Nephron (organoid): ENCODE data around the gene PIK3AP1.
"Not testable (repeated sequence)": the region's sequence is repeated elsewhere in the genome, so short reads cannot be mapped to it uniquely, and the experiment has no call there.

Experiments used
- H3K27ac Mint-ChIP-seq, 3 experiments: 2 replicates each; pipeline ENCODE4 v1.8.0; 2020; ENCODE audit warnings: mixed read lengths in 3 of 3, mild to moderate bottlenecking in 2 of 3, moderate library complexity in 1 of 3
- H3K27me3 Mint-ChIP-seq: 2 replicates; pipeline ENCODE4 v1.8.0; 2021; ENCODE audit warnings: low read depth, mild to moderate bottlenecking, moderate library complexity, mixed read lengths
- H3K36me3 Mint-ChIP-seq: 2 replicates; pipeline ENCODE4 v1.8.0; 2020; ENCODE audit warnings: low read depth, mixed read lengths
- H3K4me1 Mint-ChIP-seq: 2 replicates; pipeline ENCODE4 v1.8.0; 2020; ENCODE audit warnings: mixed read lengths
- H3K4me3 Mint-ChIP-seq, 3 experiments: 2 replicates each; pipeline ENCODE4 v1.8.0; 2020; ENCODE audit warnings: mild to moderate bottlenecking in 3 of 3, mixed read lengths in 3 of 3, moderate library complexity in 2 of 3
- H3K9me3 Mint-ChIP-seq: 2 replicates; pipeline ENCODE4 v1.8.0; 2020; ENCODE audit warnings: mixed read lengths
- TF ChIP-seq, protein P1 (sequence below), 3 experiments: fragments of 200-600 bp; sonication (generic); IDR thresholded peaks; one replicate each; pipeline ENCODE4 v1.5.0; 2021; ENCODE audit warnings: antibody characterized with exemption in 3 of 3; ENCODE audit not compliant: unreplicated experiment in 3 of 3

The PIK3AP1 gene

DNA sequence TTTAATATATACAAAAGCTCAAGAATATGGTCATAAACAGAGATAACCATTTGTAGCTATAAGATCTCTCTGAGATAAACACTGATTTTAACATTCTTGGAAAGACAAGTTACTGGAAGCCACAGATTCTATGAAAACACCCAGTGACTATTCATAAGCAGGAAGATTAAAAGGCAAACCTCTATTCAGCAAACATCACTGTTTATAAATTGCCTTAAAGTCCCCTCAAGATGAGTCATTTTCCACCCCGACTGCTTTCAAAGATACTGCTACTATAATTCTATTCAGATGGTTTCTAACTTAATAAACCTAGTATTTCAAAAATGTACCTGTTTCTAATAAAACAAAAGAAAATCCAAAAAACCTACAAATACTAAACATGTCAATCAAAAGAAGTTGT lies 154.5 kb downstream of the PIK3AP1 start:
- TF ChIP-seq, protein P1, sequence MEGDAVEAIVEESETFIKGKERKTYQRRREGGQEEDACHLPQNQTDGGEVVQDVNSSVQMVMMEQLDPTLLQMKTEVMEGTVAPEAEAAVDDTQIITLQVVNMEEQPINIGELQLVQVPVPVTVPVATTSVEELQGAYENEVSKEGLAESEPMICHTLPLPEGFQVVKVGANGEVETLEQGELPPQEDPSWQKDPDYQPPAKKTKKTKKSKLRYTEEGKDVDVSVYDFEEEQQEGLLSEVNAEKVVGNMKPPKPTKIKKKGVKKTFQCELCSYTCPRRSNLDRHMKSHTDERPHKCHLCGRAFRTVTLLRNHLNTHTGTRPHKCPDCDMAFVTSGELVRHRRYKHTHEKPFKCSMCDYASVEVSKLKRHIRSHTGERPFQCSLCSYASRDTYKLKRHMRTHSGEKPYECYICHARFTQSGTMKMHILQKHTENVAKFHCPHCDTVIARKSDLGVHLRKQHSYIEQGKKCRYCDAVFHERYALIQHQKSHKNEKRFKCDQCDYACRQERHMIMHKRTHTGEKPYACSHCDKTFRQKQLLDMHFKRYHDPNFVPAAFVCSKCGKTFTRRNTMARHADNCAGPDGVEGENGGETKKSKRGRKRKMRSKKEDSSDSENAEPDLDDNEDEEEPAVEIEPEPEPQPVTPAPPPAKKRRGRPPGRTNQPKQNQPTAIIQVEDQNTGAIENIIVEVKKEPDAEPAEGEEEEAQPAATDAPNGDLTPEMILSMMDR (IDR thresholded peaks at IDR 0.05; ENCODE audit: unreplicated experiment in 3 of 3): no peak
- Mint-ChIP-seq H3K9me3 (no peaks in the 10 kb centered on the region), H3K27me3 (no peaks in the 10 kb centered on the region), H3K27ac (no peak overlapping the region), H3K36me3 (peaks cover 61% of the 10 kb centered on the region), H3K4me3 (no peak overlapping the region), H3K4me1 (no peaks in the 10 kb centered on the region)

DNA sequence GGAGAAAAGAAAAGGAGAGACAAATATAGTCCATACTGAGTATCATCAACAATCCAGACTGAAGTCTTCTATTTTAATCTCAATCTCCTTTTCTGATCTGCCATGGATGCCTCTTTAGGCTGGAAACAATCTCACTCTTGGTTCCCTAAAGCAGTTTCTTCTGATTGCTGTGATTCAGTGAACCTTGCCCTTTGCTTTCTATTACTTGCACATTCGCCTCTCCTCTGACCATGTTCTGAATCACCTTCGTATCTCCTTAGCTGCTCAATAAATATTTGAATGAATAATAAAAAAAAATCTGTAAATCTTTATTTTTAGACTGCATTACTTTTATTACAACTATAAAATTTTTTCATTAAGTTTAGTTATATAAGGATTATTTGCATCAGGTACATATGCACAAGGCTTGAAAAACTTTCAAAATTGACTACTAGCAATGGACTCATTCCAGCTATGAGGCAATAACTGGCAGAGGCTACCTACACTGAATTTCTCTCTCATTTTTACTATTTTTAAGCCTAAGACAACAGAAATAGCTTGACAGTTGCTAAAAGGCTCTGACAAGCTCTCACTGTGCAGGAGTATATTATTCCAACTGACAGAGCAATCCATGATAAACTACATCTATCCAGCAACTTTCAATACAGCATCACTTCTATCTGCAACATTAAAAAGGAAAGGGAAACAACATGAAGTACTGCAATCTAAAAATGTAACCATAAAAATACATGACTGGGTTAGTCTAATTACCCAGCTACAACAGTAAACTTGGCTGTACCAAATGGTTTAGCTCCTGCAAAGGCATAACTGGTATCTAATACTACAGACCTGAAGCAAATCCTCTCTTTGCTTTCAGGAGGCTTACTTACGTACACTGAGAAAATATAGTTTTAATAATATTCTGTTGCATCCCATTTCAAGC lies 159.1 kb downstream of the PIK3AP1 start:
- TF ChIP-seq, protein P1 (IDR thresholded peaks at IDR 0.05; ENCODE audit: unreplicated experiment in 3 of 3): no peak

DNA sequence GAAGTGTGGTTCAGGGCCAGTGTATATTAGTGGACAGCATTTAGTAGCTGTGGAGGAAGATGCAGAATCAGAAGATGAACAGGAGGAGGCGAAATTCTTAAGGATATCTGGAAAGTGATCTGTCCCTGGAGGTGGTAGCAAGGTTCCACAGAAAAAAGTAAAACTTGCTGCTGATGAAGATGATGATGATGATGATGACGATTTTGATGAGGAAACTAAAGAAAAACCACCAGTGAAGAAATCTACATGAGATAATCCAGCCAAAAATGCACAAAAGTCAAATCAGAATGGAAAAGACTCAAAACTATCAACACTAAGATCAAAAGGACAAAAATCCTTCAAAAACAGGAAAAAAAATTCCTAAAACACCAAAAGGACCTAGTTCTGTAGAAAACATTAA lies 159.8 kb downstream of the PIK3AP1 start:
- Mint-ChIP-seq H3K27me3 (no peaks in the 10 kb centered on the region), H3K4me1 (no peaks in the 10 kb centered on the region), H3K4me3 (no peak overlapping the region), H3K9me3 (no peaks in the 10 kb centered on the region), H3K36me3 (peaks cover 48% of the 10 kb centered on the region), H3K27ac (no peak overlapping the region)
- TF ChIP-seq, protein P1 (IDR thresholded peaks at IDR 0.05; ENCODE audit: unreplicated experiment in 3 of 3): no peak

More for the DNA sequence above, 159.1 kb downstream of the PIK3AP1 start:
- H3K4me3 Mint-ChIP-seq: no peak overlapping the region
- no peak overlapping the region for H3K27ac Mint-ChIP-seq
- H3K27me3 Mint-ChIP-seq: no peaks in the 10 kb centered on the region
- no peaks in the 10 kb centered on the region for H3K9me3 Mint-ChIP-seq
- peaks cover 51% of the 10 kb centered on the region for H3K36me3 Mint-ChIP-seq
- no peaks in the 10 kb centered on the region for H3K4me1 Mint-ChIP-seq

DNA sequence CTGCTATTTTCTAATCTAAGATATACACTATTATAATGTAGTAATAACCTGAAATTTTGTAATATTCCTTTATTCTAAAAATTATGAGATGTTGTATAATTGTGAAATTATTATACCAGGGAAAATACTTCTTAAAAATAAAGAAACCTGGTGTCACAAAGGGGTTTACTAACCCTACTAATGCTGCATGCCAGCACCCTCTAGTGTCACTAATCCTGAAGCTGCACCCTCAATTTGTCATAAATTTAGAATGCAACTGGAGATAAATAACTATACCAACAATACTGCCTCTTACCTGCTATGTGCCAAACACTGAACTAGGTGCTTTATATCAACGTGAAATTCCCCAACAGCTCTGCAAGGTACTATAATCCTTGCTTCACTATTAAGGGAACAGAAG lies 164.3 kb downstream of the PIK3AP1 start:
- H3K9me3 Mint-ChIP-seq: no peaks in the 10 kb centered on the region
- H3K27ac Mint-ChIP-seq: no peak overlapping the region
- H3K36me3 Mint-ChIP-seq: peaks cover 31% of the 10 kb centered on the region
- TF ChIP-seq, protein P1 (IDR thresholded peaks at IDR 0.05; ENCODE audit: unreplicated experiment in 3 of 3): peak; percentile 33 to 52 (median 33)
- H3K27me3 Mint-ChIP-seq: no peaks in the 10 kb centered on the region
- no peak overlapping the region for H3K4me3 Mint-ChIP-seq
- no peaks in the 10 kb centered on the region for H3K4me1 Mint-ChIP-seq

DNA sequence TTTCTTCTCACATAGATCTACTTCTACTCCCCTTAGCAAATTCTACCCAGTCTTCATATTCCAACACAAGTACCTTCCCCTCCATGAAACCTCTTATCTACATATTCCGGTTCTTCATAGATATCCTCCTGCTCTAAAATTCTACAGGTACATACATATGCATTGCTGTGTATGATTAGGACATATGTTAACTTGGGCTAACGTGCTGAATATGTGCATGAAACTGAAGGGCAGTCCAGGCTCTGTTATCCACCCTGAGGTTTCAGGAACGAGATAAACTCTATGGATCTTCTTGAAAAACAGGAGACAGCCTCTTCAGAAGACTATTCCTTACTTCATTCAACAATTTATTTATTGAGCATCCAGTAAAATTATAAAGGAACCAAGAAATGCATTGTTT lies 165.0 kb downstream of the PIK3AP1 start:
- TF ChIP-seq, protein P1 (IDR thresholded peaks at IDR 0.05; ENCODE audit: unreplicated experiment in 3 of 3): no peak
- Mint-ChIP-seq H3K4me1 (no peaks in the 10 kb centered on the region), H3K27ac (no peak overlapping the region), H3K36me3 (peaks cover 26% of the 10 kb centered on the region), H3K4me3 (no peak overlapping the region), H3K27me3 (no peaks in the 10 kb centered on the region), H3K9me3 (no peaks in the 10 kb centered on the region)

DNA sequence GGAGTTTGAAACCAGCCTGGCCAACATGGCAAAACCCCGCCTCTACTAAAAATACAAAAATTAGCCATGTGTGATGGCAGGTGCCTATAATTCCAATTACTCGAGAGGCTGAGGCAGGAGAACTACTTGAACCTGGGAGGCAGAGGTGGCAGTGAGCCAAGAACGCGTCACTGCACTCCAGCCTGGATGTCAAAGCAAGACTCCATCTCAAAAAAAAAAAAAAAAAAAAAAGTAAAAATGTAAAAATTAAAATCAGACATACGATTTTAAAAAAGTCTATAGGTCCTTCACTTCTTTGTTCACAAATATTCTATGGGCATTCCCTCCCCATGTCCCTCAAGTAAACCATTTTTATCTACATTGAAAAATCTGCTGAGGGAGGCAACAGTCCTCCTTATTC lies 171.7 kb downstream of the PIK3AP1 start:
- Mint-ChIP-seq H3K36me3 (peaks cover 50% of the 10 kb centered on the region), H3K4me1 (no peaks in the 10 kb centered on the region), H3K27me3 (no peaks in the 10 kb centered on the region), H3K27ac (no peak overlapping the region), H3K9me3 (no peaks in the 10 kb centered on the region), H3K4me3 (no peak overlapping the region)
- TF ChIP-seq, protein P1 (IDR thresholded peaks at IDR 0.05; ENCODE audit: unreplicated experiment in 3 of 3): no peak

DNA sequence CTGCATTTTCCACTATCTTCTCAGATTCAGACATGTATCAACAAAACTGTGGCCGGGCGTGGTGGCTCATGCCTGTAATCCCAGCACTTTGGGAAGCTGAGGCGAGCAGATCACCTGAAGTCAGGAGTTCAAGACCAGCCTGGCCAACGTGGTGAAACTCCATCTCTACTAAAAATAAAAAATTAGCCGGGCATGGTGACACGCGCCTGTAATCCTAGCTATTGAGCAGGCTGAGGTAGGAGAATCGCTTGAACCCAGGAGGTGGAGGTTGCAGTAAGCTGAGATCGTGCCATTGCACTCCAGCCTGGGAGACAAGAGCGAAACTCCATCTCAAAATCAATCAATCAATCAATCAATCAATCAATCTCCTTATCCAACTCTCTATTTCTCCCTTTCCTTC lies 174.8 kb downstream of the PIK3AP1 start:
- peaks cover 59% of the 10 kb centered on the region for H3K36me3 Mint-ChIP-seq

More for the DNA sequence above, 174.8 kb downstream of the PIK3AP1 start:
- not testable (repeated sequence) for H3K4me3 Mint-ChIP-seq, H3K27ac Mint-ChIP-seq, H3K27me3 Mint-ChIP-seq, H3K4me1 Mint-ChIP-seq, H3K9me3 Mint-ChIP-seq
